ENCODE measurements around the gene CNOT1.

- TF ChIP-seq EP300 (IDR thresholded peaks at IDR 0.05; ENCODE audit: low read depth) (no peak), CTCF (IDR thresholded peaks at IDR 0.05) (no peak), POLR2A (IDR thresholded peaks at IDR 0.05) (no peak)
Observed at GRCh38 chr16:58530179-58530578, 99.4 kb downstream of the CNOT1 start.

All from transverse colon (tissue), 3 donors.